ENCODE data around the gene FOXJ1.

The FOXJ1 gene

DNA sequence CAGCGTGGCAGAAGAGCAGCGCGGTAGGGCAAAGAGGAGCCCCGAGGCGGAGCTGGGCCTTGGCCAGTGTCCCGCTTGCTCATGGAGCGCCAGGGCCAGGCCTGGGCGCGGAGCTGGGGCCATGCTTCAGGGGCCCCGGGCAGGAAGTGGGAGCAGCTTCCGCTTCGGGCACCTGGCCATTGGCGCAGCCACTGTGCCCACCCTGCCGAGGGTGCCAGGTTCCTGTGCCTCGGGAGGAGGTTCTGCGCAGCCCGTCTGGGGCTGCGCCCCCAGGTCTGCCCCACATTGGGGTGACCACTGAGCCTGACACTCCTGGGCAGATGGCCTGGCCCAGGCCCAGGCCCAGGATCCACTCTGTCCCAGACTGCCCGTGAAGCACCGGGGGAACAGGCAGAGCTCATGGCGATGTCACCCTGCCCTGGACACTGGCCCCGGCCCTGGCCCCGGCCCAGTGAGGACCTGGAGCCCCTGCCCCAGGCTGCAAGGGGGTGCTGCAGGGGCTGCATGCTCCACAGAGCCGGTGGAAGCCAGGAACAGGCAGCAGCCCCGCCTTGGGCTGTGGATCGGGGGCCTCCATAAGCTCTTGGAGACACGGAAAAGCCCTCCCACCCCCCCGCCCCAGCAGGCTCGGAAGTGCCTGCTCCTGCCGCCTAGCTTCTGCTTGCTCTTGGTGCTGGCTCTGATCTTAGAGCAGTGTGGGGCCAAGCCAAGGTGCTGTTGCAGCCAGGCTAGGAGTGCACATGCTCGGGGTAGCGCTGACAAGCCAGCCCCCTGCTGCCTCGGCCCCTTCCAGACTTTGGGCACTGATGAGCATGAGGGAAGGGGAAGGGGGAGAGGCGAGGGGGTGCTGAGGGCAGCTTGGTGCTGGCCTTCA, 35.9 kb upstream of the FOXJ1 start:
- Histone ChIP-seq H3K27me3 (ENCODE audit: insufficient read depth, low read length) (no peaks in the 10 kb centered on the region), H3K27ac (ENCODE audit: low read depth, low read length) (no peak overlapping the region), H3K9ac (ENCODE audit: low read depth, low read length) (no peak overlapping the region), H3K36me3 (ENCODE audit: insufficient read depth, low read length) (no peaks in the 10 kb centered on the region), H3K4me1 (ENCODE audit: insufficient read depth, low read length) (no peaks in the 10 kb centered on the region), H3K9me3 (ENCODE audit: insufficient read depth, low read depth, low read length) (no peaks in the 10 kb centered on the region), H3K4me3 (ENCODE audit: low read length) (no peak overlapping the region)
- WGBS, result 92% methylated on average over 34 of the region's 34 CpGs

GRCh38 chr17:76174037-76174436, 33.0 kb upstream of the FOXJ1 start:
- H3K27ac ChIP-seq (ENCODE audit: low read depth, low read length), result no peak overlapping the region
- no peak overlapping the region for H3K9ac ChIP-seq (ENCODE audit: low read depth, low read length)
- no peaks in the 10 kb centered on the region for H3K36me3 ChIP-seq (ENCODE audit: insufficient read depth, low read length)
- 91% methylated on average over 9 of the region's 9 CpGs for WGBS
- H3K27me3 ChIP-seq (ENCODE audit: insufficient read depth, low read length), result no peaks in the 10 kb centered on the region
- no peaks in the 10 kb centered on the region for H3K4me1 ChIP-seq (ENCODE audit: insufficient read depth, low read length)
- no peak overlapping the region for H3K4me3 ChIP-seq (ENCODE audit: low read length)
- H3K9me3 ChIP-seq (ENCODE audit: insufficient read depth, low read depth, low read length), result no peaks in the 10 kb centered on the region

GRCh38 chr17:76173474-76173873, 32.4 kb upstream of the FOXJ1 start:
- no peaks in the 10 kb centered on the region for H3K9me3 ChIP-seq (ENCODE audit: insufficient read depth, low read depth, low read length)
- no peak overlapping the region for H3K27ac ChIP-seq (ENCODE audit: low read depth, low read length)
- no peaks in the 10 kb centered on the region for H3K4me1 ChIP-seq (ENCODE audit: insufficient read depth, low read length)
- no peaks in the 10 kb centered on the region for H3K36me3 ChIP-seq (ENCODE audit: insufficient read depth, low read length)
- H3K27me3 ChIP-seq (ENCODE audit: insufficient read depth, low read length), result no peaks in the 10 kb centered on the region
- H3K9ac ChIP-seq (ENCODE audit: low read depth, low read length), result no peak overlapping the region
- H3K4me3 ChIP-seq (ENCODE audit: low read length), result no peak overlapping the region
- WGBS, result 92% methylated on average over 11 of the region's 11 CpGs

DNA sequence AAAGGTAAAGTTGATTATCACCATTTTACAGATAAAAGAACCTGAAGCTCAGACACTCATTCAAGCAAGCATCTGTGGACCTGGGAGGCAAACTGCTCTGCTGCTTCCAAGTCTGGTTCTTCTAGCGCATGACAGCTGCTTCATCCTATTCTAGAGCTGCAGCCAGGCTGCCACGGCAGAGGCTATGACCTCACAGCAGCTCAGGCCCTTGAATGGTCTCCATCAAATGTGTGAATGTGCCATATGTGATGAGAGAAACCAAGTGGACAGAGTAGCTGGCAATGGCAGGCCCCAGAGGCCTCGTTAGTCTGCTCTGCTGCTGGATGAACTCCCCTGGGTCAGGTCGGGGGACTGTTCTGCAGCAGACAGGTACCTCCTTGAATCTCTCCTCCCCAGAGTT, 30.7 kb upstream of the FOXJ1 start:
- Histone ChIP-seq H3K4me1 (ENCODE audit: insufficient read depth, low read length) (no peaks in the 10 kb centered on the region), H3K9ac (ENCODE audit: low read depth, low read length) (no peak overlapping the region), H3K27ac (ENCODE audit: low read depth, low read length) (no peak overlapping the region), H3K36me3 (ENCODE audit: insufficient read depth, low read length) (no peaks in the 10 kb centered on the region), H3K27me3 (ENCODE audit: insufficient read depth, low read length) (no peaks in the 10 kb centered on the region), H3K9me3 (ENCODE audit: insufficient read depth, low read depth, low read length) (no peaks in the 10 kb centered on the region), H3K4me3 (ENCODE audit: low read length) (no peak overlapping the region)
- WGBS, result 95% methylated on average over 4 of the region's 4 CpGs

DNA sequence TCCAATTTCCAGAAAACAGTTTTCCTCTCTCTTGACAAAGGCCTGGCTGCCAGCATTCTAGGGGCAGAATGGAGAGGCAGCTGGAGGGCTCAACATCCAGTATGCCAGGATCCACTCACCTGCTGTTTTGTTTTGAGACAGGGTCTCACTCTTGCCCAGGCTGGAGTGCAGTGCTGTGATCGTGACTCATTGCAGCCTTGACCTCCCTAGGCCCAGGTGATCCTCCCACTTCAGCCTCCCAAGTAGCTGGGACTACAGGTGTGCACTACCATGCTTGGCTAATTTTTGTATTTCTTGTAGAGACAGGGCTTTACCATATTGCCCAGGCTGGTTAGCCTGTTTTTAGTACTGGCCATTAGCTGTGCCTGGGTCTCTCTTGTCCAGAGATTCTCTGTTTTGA, 29.1 kb upstream of the FOXJ1 start:
- Histone ChIP-seq H3K27ac (ENCODE audit: low read depth, low read length) (no peak overlapping the region), H3K4me3 (ENCODE audit: low read length) (no peak overlapping the region), H3K9me3 (ENCODE audit: insufficient read depth, low read depth, low read length) (no peaks in the 10 kb centered on the region), H3K27me3 (ENCODE audit: insufficient read depth, low read length) (no peaks in the 10 kb centered on the region), H3K9ac (ENCODE audit: low read depth, low read length) (no peak overlapping the region), H3K36me3 (ENCODE audit: insufficient read depth, low read length) (no peaks in the 10 kb centered on the region), H3K4me1 (ENCODE audit: insufficient read depth, low read length) (no peaks in the 10 kb centered on the region)
- WGBS, result 83% methylated on average over 1 of the region's 1 CpG

GRCh38 chr17:76166906-76167305, 25.9 kb upstream of the FOXJ1 start:
- no peaks in the 10 kb centered on the region for H3K36me3 ChIP-seq (ENCODE audit: insufficient read depth, low read length)
- no peak overlapping the region for H3K9ac ChIP-seq (ENCODE audit: low read depth, low read length)
- H3K4me3 ChIP-seq (ENCODE audit: low read length), result no peak overlapping the region
- WGBS, result 92% methylated on average over 10 of the region's 10 CpGs
- H3K9me3 ChIP-seq (ENCODE audit: insufficient read depth, low read depth, low read length), result no peaks in the 10 kb centered on the region
- H3K27me3 ChIP-seq (ENCODE audit: insufficient read depth, low read length), result no peaks in the 10 kb centered on the region
- H3K27ac ChIP-seq (ENCODE audit: low read depth, low read length), result no peak overlapping the region
- peaks cover 10% of the 10 kb centered on the region for H3K4me1 ChIP-seq (ENCODE audit: insufficient read depth, low read length)

GRCh38 chr17:76166168-76166567, 25.1 kb upstream of the FOXJ1 start:
- H3K27ac ChIP-seq (ENCODE audit: low read depth, low read length), result no peak overlapping the region
- 90% methylated on average over 7 of the region's 7 CpGs for WGBS
- H3K27me3 ChIP-seq (ENCODE audit: insufficient read depth, low read length), result no peaks in the 10 kb centered on the region
- no peak overlapping the region for H3K9ac ChIP-seq (ENCODE audit: low read depth, low read length)
- H3K36me3 ChIP-seq (ENCODE audit: insufficient read depth, low read length), result no peaks in the 10 kb centered on the region
- H3K4me1 ChIP-seq (ENCODE audit: insufficient read depth, low read length), result peaks cover 10% of the 10 kb centered on the region
- no peaks in the 10 kb centered on the region for H3K9me3 ChIP-seq (ENCODE audit: insufficient read depth, low read depth, low read length)
- no peak overlapping the region for H3K4me3 ChIP-seq (ENCODE audit: low read length)

GRCh38 chr17:76164331-76164730, 23.3 kb upstream of the FOXJ1 start:
- H3K36me3 ChIP-seq (ENCODE audit: insufficient read depth, low read length), result no peaks in the 10 kb centered on the region
- peaks cover 10% of the 10 kb centered on the region for H3K4me1 ChIP-seq (ENCODE audit: insufficient read depth, low read length)
- no peak overlapping the region for H3K4me3 ChIP-seq (ENCODE audit: low read length)
- WGBS, result 45% methylated on average over 2 of the region's 2 CpGs
- H3K9ac ChIP-seq (ENCODE audit: low read depth, low read length), result no peak overlapping the region
- peak overlapping the region; percentile 19; the same call in 1 of the 2 replicates for H3K27ac ChIP-seq (ENCODE audit: low read depth, low read length)
- H3K27me3 ChIP-seq (ENCODE audit: insufficient read depth, low read length), result no peaks in the 10 kb centered on the region
- H3K9me3 ChIP-seq (ENCODE audit: insufficient read depth, low read depth, low read length), result no peaks in the 10 kb centered on the region

DNA sequence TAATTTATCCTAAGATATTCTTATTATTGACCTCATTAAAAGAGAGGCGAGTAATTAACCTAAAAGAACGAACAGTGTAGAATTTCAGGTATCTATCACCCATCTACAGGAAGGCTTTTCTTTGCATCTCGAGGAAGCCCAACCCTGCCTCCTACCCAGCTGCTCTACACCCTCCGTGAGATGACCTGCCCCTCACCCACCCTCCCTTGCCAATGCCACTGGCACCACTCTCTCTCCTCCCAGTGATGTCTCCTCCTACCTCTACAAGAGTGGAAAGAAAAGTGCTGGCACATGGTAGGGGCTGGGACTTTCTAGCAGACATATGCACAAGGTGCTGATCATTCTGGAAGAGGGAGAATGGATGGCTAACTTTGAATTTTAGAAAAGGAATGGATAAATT, 22.9 kb upstream of the FOXJ1 start:
- no peak overlapping the region for H3K4me3 ChIP-seq (ENCODE audit: low read length)
- no peaks in the 10 kb centered on the region for H3K27me3 ChIP-seq (ENCODE audit: insufficient read depth, low read length)
- WGBS, result 86% methylated on average over 4 of the region's 4 CpGs
- H3K36me3 ChIP-seq (ENCODE audit: insufficient read depth, low read length), result no peaks in the 10 kb centered on the region
- no peak overlapping the region for H3K9ac ChIP-seq (ENCODE audit: low read depth, low read length)
- no peaks in the 10 kb centered on the region for H3K9me3 ChIP-seq (ENCODE audit: insufficient read depth, low read depth, low read length)
- peaks cover 10% of the 10 kb centered on the region for H3K4me1 ChIP-seq (ENCODE audit: insufficient read depth, low read length)
- H3K27ac ChIP-seq (ENCODE audit: low read depth, low read length), result peak overlapping the region; percentile 19; the same call in 1 of the 2 replicates

DNA sequence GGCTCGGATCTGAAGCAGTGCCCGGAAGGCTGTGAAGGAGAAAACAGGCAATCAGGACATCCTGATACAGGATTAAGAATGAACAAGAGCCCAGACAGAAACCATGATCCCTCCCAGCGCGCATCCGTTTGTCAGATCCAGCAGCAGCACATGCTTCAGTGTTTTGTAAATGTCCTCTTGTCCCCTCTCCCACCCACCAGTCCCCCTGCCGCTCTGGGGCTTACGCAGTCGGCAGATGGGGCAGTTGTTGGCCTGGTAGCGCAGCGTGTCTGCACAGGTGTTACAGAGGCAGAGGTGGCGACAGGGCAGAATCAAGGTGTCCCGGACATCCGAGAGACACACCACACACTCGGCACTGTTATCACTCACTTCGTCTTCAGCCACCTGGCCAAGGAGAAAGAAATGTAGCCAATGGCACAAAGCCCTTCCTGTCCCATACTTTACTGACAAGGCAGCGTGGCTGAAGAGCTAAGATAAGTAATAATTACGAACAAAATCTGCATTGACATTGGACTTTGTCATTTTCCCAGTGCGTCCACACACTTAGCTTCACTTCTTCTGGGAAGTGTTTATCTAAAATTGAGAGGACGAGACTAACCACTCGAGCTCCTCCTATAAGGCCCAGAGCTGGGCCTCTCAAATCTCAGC, 20.7 kb upstream of the FOXJ1 start:
- Histone ChIP-seq H3K9ac (ENCODE audit: low read depth, low read length) (no peak overlapping the region), H3K4me3 (ENCODE audit: low read length) (no peak overlapping the region), H3K27ac (ENCODE audit: low read depth, low read length) (no peak overlapping the region), H3K9me3 (ENCODE audit: insufficient read depth, low read depth, low read length) (no peaks in the 10 kb centered on the region), H3K4me1 (ENCODE audit: insufficient read depth, low read length) (peaks cover 10% of the 10 kb centered on the region), H3K27me3 (ENCODE audit: insufficient read depth, low read length) (no peaks in the 10 kb centered on the region), H3K36me3 (ENCODE audit: insufficient read depth, low read length) (no peaks in the 10 kb centered on the region)
- WGBS, result 93% methylated on average over 20 of the region's 20 CpGs

DNA sequence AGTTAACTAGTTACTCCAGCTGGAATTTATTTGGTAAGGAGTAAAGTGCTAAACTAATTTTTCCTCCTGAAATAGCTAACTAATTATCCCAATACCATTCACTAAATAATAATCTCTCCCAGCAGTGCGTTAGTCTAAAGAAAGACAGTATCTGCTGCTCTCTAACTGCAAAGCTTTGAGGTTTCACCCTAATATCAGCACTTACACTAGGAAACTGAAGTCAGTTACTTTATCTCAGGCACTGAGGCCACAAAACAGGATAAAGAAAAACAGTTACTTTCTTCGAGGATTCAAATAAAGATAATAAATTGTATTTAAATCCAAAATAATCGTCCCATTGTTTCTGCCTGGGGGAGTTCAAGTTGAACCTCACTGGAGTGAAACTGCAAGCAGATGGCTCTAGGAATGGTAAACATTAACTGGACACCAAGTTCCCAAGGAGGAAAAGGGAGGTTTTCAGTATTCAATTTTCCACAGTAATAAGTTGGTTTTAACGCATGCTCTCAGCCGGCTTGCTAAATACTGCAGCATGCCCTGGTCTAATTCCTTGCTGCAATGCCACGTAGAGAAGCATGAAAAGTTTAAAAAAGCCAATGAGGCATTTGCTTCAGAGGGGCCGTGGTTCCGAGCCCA, 20.0 kb upstream of the FOXJ1 start:
- WGBS, result 95% methylated on average over 7 of the region's 8 CpGs
- H3K4me1 ChIP-seq (ENCODE audit: insufficient read depth, low read length), result peaks cover 10% of the 10 kb centered on the region
- H3K36me3 ChIP-seq (ENCODE audit: insufficient read depth, low read length), result no peaks in the 10 kb centered on the region
- no peak overlapping the region for H3K27ac ChIP-seq (ENCODE audit: low read depth, low read length)
- no peaks in the 10 kb centered on the region for H3K27me3 ChIP-seq (ENCODE audit: insufficient read depth, low read length)
- no peak overlapping the region for H3K9ac ChIP-seq (ENCODE audit: low read depth, low read length)
- H3K4me3 ChIP-seq (ENCODE audit: low read length), result no peak overlapping the region
- no peaks in the 10 kb centered on the region for H3K9me3 ChIP-seq (ENCODE audit: insufficient read depth, low read depth, low read length)
